ENCODE results near the gene GLUD1.

DNA sequence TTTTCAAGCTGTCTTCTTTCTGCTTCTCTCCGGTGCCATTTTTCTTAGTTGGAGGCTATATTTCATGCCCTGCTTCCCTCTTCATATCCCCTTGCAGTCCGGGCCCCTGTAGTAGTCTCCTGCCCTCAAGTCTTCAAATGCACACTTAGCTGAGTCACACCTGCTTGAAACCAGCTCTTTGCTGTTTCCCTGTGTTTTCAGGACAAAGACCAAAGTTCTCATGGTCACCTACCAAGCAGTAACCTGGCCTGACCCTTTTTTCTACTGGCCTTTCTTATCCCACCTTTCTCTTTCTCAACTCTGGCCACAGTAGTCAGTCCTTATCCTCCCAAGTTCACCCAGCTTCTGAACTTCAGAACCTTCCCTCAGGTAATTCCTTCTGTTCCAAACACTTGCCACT, 28.5 kb downstream of the GLUD1 start:
- no peak for TF ChIP-seq CTCF (IDR thresholded peaks at IDR 0.05)
- no peak for TF ChIP-seq POLR2A (IDR thresholded peaks at IDR 0.05)

Data from testis (tissue), 2 donors.